HG03460 (cell line): Measurements from ENCODE around the gene DDC.
"Not testable (repeated sequence)": the region's sequence is repeated elsewhere in the genome, so short reads cannot be mapped to it uniquely, and the experiment has no call there.

Experiments used
- ATAC-seq: cut with Tn5 transposase; IDR thresholded peaks from one replicate; pipeline ENCODE4 v1.9.1; 2021; ENCODE audit not compliant: unreplicated experiment

Gene DDC

DNA sequence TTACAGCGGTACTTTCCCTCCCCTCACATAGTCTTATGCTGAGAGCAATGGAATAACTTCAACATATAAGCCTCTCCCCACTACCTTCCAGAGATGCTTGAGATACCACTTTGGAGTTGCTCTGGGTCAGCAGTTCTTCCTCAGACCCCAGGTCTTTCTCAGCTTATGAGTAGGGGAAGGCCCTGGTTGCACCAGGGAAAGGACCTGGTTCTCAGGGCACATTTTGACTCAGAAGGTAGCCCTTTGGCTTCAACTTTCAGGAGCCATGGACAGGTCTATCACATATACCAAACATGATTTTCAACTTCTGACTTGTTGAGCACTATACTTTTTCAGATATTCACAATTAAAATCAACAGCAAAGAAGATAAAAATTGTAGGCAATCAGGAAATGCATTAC lies 103.5 kb downstream of the DDC start:
- no peak for ATAC-seq

DNA sequence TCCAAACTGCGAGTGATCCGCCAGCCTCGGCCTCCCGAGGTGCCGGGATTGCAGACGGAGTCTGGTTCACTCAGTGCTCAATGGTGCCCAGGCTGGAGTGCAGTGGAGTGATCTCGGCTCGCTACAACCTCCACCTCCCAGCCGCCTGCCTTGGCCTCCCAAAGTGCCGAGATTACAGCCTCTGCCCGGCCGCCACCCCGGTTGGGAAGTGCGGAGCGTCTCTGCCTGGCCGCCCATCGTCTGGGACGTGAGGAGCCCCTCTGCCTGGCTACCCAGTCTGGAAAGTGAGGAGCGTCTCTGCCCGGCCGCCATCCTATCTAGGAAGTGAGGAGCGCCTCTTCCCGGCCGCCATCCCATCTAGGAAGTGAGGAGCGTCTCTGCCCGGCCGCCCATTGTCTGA lies 106.0 kb downstream of the DDC start:
- not testable (repeated sequence) for ATAC-seq

DNA sequence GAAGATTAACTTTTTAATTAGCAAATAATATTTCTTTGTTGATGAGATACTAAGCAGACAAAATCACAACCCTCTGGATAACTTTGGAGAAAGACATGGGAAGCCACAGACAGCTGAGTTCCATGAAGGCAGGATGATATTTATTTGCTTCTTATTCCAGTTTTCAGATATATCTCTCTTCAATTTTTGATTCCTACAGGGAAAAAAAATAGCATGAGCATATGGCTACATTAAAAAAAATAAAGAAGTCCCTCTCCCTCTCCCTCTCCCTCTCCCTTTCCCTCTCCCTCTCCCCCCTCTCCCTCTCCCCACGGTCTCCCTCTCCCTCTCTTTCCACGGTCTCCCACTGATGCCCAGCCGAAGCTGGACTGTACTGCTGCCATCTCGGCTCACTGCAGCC lies 106.6 kb downstream of the DDC start:
- not testable (repeated sequence) for ATAC-seq

DNA sequence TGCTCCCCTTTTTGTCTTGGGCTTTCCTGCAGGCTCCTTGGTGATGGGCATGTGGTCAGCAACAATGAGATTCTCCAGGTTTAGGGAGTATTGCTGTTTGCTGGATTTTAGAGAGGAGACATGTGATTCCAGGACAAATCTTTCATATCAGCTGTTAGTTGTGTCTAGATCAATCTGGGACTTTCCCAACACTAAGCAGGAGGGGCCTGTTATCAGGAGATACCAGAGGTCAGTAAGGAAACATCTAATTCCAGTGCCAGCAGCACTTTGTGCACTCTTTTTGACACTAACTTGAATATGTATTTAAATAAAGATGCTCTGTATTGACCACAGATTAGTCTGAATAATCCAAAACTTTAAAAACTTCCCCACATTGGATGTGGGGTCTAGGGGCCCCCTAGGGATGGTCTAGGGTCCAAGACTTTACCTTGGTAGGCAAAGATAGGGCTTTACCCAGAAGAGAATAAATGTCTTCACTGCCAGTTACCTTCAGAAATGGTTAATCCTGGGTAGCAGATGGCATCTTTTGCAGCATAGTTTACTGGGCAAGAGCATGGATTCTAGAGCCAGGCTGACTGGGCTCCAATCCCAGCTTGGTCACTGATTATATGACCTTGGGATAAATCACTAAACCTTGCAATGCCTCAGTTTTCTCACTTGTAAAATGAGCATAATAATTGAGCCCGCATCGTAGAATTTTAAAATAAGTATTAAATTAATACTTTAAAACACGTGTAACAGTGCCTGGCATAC lies 108.7 kb downstream of the DDC start:
- no peak for ATAC-seq

DNA sequence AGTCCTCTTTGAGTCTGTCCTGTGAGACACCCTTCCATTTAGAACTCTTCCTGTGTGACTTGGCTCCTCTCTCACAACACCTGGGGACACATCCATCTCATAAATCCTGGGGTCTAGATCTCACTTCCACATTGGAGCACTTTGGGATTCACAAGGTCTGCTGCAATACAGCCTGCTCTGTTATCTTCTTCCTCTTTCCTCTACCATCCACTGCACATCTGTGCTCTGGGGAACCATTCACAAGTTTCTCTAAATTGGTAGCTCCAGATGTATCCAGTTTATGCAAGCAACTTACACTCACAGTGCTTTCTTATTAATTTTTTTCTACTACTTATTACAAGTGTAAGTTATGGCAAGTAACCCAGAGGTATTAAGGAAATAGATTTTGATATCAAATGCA lies 109.5 kb downstream of the DDC start:
- no peak for ATAC-seq

DNA sequence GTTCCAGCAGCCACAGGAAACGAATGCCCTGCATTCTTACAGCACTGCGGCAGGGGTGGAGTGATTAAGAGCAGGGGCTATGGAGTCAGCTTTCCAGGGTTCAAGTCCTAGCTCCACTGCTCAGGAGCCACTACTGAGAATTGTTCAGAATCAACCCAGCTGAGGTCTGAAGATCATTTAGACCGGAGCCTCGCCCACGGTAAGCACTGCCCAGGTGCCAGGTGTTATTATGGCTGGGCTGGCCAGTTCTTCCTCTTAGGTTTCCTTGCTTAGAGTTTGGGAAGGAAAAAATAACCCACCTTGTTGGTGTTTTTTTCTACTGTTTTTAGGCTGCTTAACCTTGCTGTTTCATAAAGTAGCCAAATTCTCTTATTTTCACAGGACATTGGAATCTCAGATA lies 110.2 kb downstream of the DDC start:
- no peak for ATAC-seq

DNA sequence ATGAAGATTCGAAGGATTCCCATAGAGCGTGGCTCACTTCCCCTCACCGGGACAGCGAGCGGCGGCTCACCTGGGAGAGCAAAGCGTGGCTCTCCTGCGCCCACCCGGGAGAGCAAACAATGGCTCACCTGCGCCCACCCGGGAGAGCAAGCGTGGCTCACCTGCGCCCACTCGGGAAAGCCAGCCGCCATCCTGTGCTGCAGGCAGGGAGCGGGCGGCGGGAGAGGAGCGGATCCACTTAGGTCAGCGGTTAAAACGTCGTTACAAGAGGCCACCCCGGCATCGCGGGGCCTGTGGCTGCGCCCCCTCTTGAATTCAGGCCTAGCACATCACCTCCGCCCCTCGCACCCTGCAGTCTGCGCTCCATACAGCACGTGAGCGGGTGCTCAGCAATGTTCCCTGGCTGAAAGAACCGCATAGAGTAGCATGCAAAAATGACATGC lies 114.6 kb downstream of the DDC start:
- ATAC-seq, result peak; percentile 2

DNA sequence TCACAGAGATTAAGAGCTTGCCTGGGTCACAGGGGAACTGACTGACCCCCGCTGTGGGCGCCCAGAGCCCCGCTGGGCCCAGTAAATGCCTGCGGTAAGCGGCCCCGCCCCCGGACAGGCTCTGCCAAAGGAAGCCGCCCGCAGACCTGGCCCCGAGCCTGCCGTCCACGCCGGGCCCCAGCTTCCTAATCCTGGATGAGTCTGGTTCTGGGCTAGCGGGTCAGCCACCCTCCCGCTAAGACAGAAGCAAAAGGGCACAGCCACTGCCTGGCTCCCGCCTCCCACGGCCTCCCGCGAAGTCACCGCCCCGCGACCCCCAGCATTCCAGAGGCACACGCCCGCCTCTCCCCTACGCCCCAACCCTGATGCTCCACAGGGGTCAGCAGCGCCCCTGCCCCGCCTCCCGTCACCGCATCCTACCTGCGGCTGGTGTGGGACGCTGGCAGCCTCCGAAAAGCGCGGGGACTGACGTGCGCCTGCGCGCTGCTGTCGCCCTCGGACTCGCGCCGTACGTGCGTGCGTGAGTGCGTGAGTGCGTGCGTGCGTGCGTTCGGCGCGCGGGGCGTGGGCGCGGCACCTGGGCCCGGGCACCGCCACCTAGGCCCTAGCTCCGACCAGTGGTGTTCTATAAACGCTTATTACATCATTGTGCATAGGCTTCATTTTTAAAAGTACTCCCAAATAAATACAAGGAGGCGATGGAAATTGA lies 115.2 kb downstream of the DDC start, which contains the start of gene FIGNL1:
Gene FIGNL1, minus strand, starts transcription at position 470 of the 709 bp plus-strand sequence. CDS start 3,063 bp downstream, outside the sequence.
- peak; percentile 91 for ATAC-seq

DNA sequence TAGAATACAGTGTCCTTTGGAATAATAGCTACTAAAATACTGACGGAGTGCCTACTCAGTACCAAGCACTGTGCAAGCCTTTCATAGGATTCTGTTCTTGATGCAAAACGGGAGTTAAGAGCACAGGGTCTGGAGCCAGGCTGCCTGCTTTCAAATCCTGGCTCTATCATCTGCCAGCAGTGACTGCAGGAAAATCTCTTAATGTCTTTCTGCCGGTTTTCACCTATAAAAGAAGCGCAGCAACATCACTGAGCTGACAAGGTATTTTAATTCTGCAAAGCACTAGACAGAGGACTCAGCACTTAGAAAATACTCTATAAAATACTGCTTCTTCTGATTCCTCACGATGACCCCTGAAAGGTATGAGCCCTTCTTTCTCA lies 115.7 kb downstream of the DDC start:
- no peak for ATAC-seq

DNA sequence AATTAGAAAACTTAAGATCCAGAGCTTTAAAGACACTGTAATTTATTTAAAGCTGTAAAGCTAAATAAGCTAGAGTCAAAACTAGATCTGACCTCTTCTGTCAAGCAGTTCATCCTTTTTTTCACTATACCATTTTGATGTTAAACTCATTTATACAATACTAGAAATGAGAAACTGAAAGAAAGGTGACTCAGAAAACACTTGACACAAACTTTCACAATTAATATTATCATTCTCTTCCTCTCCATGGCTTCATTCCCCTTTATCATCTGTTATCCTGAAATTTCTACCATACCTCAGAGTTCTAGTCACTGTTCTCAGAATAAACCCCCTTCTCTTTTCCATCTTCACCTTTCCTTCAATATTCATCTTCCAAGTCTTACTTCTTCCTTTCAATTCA lies 116.4 kb downstream of the DDC start:
- peak; percentile 26 for ATAC-seq

DNA sequence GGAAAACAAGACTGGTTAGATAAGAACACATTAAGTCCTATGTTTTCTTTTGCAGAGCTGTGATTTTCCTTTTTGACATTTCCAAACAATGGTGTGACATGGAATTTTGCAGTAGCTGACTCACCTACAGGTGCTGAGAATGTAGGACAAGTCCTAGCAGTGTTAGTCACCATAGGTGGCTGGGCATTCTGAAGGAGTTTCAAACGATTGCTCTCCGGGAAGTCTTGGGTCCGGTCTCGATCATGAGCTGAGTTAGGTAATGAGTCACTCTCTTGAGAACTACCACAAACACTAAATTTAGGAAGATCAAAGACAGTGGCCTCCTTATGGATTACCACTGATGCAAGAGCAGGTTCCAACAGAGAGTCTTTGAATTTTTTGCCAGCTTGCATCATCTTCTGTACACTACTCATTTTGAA lies 118.7 kb downstream of the DDC start:
- ATAC-seq, result peak; percentile 23

DNA sequence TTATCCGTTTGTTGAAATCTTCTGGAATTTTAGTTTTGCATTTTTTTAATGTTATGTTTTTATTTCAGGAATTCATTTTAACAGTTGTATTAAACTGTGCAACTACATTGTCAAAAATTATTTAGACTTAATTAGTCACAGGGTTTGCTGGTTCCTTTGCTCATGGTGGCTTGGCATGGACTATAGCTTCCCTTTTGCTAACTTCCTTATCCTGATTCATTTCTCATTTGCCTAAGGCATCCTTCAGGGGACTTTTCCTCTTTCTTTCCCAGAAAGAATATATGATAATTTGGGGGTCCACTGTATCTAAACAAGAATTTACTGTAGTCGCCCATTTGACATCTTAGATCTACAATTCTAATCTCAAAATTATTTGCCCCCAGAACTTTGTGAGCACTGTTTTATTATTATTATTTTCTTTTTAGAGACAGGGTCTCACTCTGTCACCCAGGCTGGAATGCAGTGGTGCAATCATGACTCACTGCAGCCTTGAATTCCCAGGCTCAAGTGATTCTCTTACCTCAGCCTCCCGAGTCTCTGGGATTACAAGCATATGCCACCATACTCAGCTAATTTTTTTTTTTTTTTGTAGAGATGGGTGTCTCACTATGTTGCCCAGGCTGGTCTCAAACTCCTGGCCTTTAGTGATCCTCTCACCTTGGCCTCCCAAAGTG lies 128.9 kb downstream of the DDC start:
- no peak for ATAC-seq

DNA sequence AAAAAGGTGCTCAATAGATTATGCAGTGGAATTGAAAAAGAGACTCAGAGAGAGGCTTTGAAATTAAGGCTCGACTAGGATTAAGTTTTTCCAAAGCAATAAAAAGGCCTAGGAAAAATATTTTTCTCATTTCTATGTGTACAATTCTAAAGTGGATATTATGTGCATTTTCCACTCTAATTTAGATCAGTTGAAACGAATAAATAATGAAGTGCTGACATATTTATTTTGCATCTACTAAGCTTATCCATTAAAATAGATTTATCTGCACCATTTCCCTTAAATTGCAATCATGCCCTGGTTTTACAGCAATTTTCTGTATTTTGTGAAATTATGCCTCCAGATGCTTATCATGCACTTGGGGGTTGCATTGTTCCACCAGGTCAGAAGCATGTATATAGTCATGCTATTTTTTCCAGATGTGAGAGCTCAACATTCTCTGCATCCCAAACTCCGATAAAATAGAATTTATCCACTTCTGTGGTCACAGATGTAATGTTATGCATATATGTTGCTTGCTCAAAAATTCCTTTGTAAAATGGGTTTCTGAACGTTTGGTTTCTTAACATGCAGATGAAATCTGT lies 133.4 kb downstream of the DDC start:
- no peak for ATAC-seq

DNA sequence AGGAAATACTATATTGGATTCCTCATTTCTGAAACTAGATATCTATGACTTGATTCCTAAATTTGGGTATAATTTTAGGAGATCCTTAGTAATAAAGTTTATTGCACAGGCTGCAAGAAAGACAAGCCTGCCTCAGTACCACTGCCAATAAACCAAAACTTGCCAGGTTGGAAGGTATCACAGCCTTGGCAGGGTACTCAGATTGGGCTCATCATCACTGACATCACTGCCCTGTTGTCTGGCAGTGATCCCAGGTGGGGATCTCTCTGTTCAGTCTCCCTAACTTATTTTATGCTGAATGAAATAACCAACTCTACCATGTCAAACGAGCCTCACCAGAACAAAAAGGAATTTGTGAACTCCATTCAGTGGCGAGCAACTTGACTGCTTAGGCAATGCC lies 133.9 kb downstream of the DDC start:
- ATAC-seq, result no peak

DNA sequence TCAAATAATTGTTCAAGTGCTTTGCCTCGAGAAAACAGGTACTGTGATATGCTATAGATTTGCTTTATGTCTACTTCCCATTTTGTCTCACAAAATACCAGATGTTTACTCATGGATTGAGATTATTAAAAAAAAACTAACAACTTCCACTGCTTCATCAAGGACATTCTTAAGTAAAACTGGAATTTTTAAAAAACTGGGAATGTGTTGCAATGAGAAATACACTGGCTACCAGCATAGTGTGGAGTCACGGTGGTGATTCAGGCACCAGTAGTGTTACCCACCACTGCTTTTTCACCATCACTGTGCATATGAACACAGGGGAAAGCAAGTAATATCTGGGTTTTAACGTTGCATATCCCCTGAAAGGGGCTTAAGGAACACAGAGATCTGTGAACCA lies 136.3 kb downstream of the DDC start:
- ATAC-seq, result no peak

DNA sequence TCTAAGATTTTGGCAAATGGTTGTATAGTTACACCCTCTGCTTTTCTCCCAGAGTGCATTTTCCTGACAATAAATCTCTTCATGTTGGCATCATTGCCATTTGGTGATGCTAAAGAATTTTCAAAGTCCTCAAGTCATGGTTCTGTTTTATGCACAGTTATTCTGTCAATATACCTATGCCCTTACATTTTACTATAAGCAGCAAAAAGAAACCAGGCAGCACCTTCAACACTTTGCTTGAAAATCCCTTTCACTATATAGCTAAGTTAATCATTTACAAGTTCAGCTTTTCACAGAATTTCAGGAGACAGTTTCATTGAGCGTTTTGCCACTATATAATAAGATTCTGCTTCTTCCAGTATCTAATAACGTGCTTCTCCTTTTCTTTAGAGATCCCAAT lies 137.7 kb downstream of the DDC start:
- ATAC-seq, result no peak

DNA sequence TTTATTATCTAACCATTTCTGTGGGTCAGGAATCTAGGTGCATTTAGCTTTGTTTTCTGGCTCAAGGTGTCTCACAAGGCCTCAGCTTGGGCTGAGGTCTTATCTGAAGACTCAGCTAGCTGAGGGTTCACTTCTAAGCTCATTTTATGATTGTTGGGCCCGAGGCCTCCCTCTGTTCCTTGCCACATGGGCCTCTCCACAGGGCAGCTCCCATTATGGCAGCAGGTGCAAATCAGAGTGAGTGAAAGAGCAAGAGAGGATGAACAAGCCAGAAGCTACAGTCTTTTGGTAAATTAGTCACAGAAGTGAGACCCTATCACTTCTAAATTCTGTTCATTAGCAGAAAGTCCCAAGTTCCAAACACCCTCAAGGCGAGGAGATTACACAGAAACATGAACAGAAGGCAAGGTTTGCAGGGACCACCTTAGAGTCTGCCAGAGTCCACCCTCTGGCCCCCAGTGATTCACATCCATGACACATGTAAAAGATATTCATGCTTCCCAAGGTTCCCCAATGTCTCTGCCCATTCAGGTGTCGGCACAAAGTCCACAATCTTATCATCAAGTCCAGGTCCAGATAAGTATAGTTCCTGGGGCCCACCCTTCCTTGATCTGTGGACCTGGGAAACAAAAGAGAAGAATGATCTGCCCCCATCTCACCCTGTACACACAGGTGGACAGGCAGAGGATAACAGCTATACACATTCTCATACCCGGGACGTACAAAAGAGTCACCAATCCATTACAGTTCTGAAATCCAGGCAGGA lies 138.7 kb downstream of the DDC start:
- ATAC-seq, result no peak

DNA sequence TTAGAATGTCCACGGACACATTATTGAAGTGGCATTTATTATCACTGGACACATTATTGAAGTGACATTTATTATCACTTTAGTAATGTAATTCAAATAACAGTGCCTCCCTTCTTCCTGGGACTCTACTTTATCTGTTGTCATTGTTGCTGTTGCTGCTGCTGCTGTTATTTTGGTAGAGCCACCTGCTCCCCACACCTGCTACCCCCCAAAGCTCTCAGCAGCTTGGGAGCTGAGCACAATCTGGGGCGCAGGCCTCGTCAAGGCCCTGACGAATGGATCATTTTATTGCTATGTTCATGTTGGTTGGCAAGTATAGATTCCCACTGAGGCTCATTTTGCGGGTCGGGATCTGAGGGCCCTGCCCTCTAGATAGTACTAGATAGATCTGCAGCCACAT lies 139.9 kb downstream of the DDC start:
- no peak for ATAC-seq

DNA sequence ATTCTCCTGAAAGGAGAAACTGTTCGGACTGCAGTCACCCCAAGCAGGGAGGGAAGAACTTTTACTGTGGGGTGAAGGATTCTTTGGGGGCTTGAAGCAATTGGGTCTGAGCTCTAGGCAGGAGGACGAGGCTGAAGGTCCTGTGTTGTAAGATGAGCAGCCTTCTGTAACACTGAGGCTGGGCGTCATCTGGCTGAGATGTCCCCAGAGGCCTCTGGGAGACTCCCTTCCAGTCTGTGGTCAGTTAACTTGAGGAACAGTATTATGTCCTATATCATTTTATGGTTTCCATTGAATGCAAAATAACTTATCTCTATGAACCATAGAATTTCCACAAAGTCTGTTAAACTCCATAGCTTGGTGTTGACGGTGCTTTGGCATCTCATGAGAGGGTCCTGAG lies 141.3 kb downstream of the DDC start:
- no peak for ATAC-seq

DNA sequence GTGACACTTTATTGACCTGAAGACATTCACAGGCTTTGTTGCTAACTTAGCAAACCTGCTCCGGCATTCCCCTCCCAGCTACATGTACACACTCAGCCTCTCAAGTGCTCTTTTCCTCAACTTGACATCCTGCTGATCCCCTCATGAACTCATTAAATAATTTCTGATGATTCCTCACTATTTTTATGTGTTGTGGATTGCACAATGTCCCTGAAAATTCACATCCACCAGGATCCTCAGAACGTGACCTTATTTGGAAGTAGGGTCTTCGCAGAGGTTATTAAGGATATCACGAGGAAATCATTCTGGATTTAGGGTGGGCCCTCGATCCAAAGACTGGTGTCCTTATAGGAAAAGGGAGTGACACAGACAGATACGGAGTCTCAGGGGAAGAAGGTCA lies 142.3 kb downstream of the DDC start:
- ATAC-seq, result no peak

DNA sequence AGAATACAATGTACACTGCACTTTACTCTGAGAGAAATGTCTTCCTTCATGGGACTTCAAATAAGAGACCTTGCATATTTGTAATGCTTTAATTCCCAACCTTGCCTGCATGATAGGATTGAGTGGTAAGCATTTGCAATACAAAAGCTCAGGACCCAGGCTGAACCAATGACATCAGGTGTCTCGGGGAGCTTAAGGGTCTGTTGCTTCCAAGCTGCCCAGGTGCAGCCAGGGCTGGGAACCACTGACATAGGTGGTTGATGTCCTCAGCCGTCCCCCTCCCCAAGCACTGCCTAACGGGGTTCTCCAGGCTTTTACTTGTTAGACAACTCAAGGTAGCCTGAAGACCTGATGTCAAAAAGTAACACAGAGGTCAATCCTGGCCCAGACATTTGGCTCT lies 144.2 kb downstream of the DDC start:
- ATAC-seq, result no peak
